GM12873 (cell line): ENCODE data around the gene IL1R1.

Source experiments
- CTCF ChIP-seq: IDR thresholded peaks from 2 replicates; pipeline ENCODE4 v1.5.1; 2012; ENCODE audit warnings: low read depth, mild to moderate bottlenecking, moderate library complexity, low read length, control low read depth; ENCODE audit not compliant: insufficient read depth; ENCODE audit errors: missing control alignments

The IL1R1 gene

GRCh38 chr2:102159295-102159694 lies 16.7 kb downstream of the IL1R1 start:
- TF ChIP-seq CTCF = no peak

- TF ChIP-seq CTCF = no peak
Measured at GRCh38 chr2:102166189-102166845, 23.8 kb downstream of the IL1R1 start.

- TF ChIP-seq CTCF = no peak
Measured at GRCh38 chr2:102168026-102168771, 25.7 kb downstream of the IL1R1 start.

GRCh38 chr2:102171946-102172345 lies 29.4 kb downstream of the IL1R1 start:
- TF ChIP-seq CTCF = no peak

GRCh38 chr2:102172745-102173144 lies 30.2 kb downstream of the IL1R1 start:
- TF ChIP-seq CTCF = no peak

- TF ChIP-seq CTCF = no peak
Measured at GRCh38 chr2:102176172-102176571, 33.6 kb downstream of the IL1R1 start.

- no peak for TF ChIP-seq CTCF
Measured at GRCh38 chr2:102177814-102178478, 35.4 kb downstream of the IL1R1 start.
